Measurements from ENCODE around the gene APOBR. TPM values are rescaled to one million over a fixed set of nuclear protein-coding genes. Genes with fewer than 3 reads are reported as not detected.

The APOBR gene
- not detected in 2 replicates for total RNA-seq

DNA sequence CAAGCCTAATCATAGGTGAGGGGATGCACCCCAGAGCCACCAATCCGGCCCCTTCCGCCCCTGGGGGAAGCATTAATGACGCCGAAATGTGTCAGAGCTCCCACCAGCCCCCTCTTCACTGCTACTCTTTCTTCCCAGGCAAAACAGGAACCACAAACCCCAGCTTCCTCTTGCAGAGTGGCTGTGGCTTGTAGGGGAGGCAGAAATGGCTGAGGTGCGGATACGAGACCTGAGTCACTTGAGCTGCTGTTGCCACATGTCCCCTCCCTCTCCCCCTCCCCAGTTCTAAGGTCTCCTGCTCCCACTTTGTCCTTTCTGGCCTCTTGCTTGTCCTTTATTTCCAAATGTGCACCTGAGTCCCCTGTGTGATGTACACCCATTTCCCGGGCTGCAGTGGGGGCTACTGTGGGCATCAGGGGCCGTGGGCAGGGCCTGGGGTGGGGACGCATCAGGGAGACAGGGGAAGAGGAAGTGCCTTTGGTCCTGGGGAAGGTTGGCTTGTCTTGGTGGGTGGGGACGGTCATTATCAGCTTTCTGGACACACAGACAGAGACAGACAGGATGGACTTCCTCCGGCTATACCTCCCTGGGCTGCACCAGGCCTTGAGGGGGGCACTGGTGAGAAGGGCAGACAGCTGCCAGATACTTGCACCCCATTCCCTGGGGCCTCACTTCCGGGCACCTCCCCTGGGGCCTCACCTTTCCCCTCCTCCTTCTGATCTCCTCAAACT, at the start of gene APOBR:
Gene APOBR, plus strand, starts transcription at position 523 of the 731 bp plus-strand sequence. Its CDS starts 39 bp downstream, at position 562.

DNA sequence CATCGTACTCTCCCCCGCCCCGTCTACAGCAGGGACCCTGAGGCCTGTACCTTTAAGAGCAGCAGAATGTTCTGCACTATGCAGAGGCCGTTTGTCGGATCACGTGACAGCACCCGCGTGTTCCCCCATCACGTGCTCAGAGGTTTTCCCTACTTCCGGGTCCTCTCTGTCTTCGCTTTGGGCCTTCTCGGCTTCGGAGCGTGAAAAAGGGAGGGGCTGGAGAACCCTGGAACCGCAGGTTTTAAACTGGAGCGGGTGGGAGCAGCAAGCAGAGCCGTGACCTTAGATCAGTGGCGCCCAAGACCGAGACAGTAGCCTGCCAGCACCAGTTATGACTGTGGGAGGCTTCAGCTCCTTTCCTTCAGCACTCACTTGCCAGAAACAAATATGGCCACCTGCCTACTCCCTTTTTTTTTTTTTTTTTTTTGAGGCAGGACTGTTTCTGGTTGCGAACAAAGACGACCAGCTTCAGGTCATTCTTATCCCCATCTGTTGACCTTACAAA, 2.4 kb upstream of the APOBR start, which contains the start of gene CLN3:
Gene CLN3, minus strand, starts transcription at position 105 of the 505 bp plus-strand sequence. CDS start 315 bp downstream, outside the sequence.

GRCh38 chr16:28538733-28539596, 44.5 kb downstream of the APOBR start, which contains the start of gene NUPR1:
Gene NUPR1 (minus strand): TSS chr16:28538974. CDS start chr16:28538907, 67 bp downstream.

Other genes with a start within 250 kb of the APOBR start
- gene SBK1, start 202.1 kb upstream of the APOBR start, total RNA-seq, result 0.05 TPM in 1 of 2 replicates, not detected in the other
- 1.5 and 1.6 TPM in 2 replicates for gene NPIPB6, start 131.1 kb upstream of the APOBR start, total RNA-seq
- 61.2 and 97.5 TPM in 2 replicates for gene EIF3CL, start 90.8 kb upstream of the APOBR start, total RNA-seq
- gene NPIPB7, start 22.3 kb upstream of the APOBR start, total RNA-seq, result not detected in 2 replicates
- gene CLN3, start 2.6 kb upstream of the APOBR start, total RNA-seq, result 8.3 and 9.4 TPM in 2 replicates
- not detected in 2 replicates for gene IL27, start 12.2 kb downstream of the APOBR start, total RNA-seq
- 4.5 and 5.4 TPM in 2 replicates for gene NUPR1, start 44.3 kb downstream of the APOBR start, total RNA-seq
- 4.9 and 5.6 TPM in 2 replicates for gene SGF29, start 59.3 kb downstream of the APOBR start, total RNA-seq
- gene SULT1A2, start 102.4 kb downstream of the APOBR start, total RNA-seq, result not detected in 2 replicates
- gene SULT1A1, start 115.4 kb downstream of the APOBR start, total RNA-seq, result 0.42 and 1.2 TPM in 2 replicates
- 0.14 TPM in 1 of 2 replicates, not detected in the other for gene NPIPB8, start 143.4 kb downstream of the APOBR start, total RNA-seq
- 50.2 and 144 TPM in 2 replicates for gene EIF3C, start 216.8 kb downstream of the APOBR start, total RNA-seq

Data from smooth muscle cell of the umbilical artery (primary cell).